Measurements from ENCODE around the gene BECN2. TPM values are rescaled to one million over a fixed set of nuclear protein-coding genes. Genes with fewer than 3 reads are reported as not detected.
"Not testable (repeated sequence)": the region's sequence is repeated elsewhere in the genome, so short reads cannot be mapped to it uniquely, and the experiment has no call there.

The BECN2 gene
- total and polyA plus RNA-seq, 12 donors = not detected

- no peak overlapping the region for H3K4me3 ChIP-seq
- H3K27me3 ChIP-seq = no peaks in the 10 kb centered on the region
- no peaks in the 10 kb centered on the region for H3K36me3 ChIP-seq (replicated peaks in 1 of 2)
- no peak for TF ChIP-seq CTCF (IDR thresholded peaks at IDR 0.05)
- TF ChIP-seq POLR2A (IDR thresholded peaks at IDR 0.05) = no peak
- no peak for DNase-seq
- intact Hi-C loops (cut with DNase I) = no loop called here
- no peak overlapping the region for H3K27ac ChIP-seq
- no peaks in the 10 kb centered on the region for H3K9me3 ChIP-seq (replicated peaks in 1 of 3)
- 65 to 85% (median 73%) methylated on average over 6 of the region's 6 CpGs for WGBS, 4 donors
- H3K4me1 ChIP-seq (replicated peaks in 1 of 2) = no peaks in the 10 kb centered on the region
Measured at GRCh38 chr1:241976229-241976628, 18.7 kb downstream of the BECN2 start.

- TF ChIP-seq CTCF (IDR thresholded peaks at IDR 0.05) = no peak
- no peak for TF ChIP-seq POLR2A (IDR thresholded peaks at IDR 0.05)
- Histone ChIP-seq H3K27ac (no peak overlapping the region), H3K4me1 (replicated peaks in 1 of 2) (no peaks in the 10 kb centered on the region), H3K36me3 (replicated peaks in 1 of 2) (no peaks in the 10 kb centered on the region), H3K9me3 (replicated peaks in 1 of 3) (no peaks in the 10 kb centered on the region), H3K27me3 (no peaks in the 10 kb centered on the region), H3K4me3 (no peak overlapping the region)
- intact Hi-C loops (cut with DNase I) = no loop called here
- DNase-seq = no peak
- WGBS, 4 donors = 88 to 96% (median 93%) methylated on average over 17 to 18 of the region's 18 CpGs
Measured at GRCh38 chr1:241979071-241979470, 21.5 kb downstream of the BECN2 start.

- Histone ChIP-seq H3K4me1 (replicated peaks in 1 of 2) (no peaks in the 10 kb centered on the region), H3K9me3 (replicated peaks in 1 of 3) (no peaks in the 10 kb centered on the region), H3K27me3 (no peaks in the 10 kb centered on the region), H3K27ac (no peak overlapping the region), H3K36me3 (replicated peaks in 1 of 2) (no peaks in the 10 kb centered on the region), H3K4me3 (no peak overlapping the region)
- intact Hi-C loops (cut with DNase I) = loop anchor here in 1 of 2 donors (5.0 kb wide), 1 partner anchor 83 kb away; no protein-coding TSS in a partner anchor
- no peak for TF ChIP-seq CTCF (IDR thresholded peaks at IDR 0.05)
- TF ChIP-seq POLR2A (IDR thresholded peaks at IDR 0.05) = no peak
- DNase-seq = no peak
- WGBS, 4 donors = 86 to 100% (median 97%) methylated on average over 1 of the region's 1 CpG
Measured at GRCh38 chr1:241979926-241980325, 22.4 kb downstream of the BECN2 start.

GRCh38 chr1:241985787-241986186 lies 28.2 kb downstream of the BECN2 start:
- Histone ChIP-seq H3K27me3 (no peaks in the 10 kb centered on the region), H3K27ac (no peak overlapping the region), H3K4me1 (replicated peaks in 1 of 2) (peaks cover 0 to 3% of the 10 kb centered on the region in 2 donors), H3K9me3 (replicated peaks in 1 of 3) (no peaks in the 10 kb centered on the region), H3K4me3 (no peak overlapping the region), H3K36me3 (replicated peaks in 1 of 2) (no peaks in the 10 kb centered on the region)
- intact Hi-C loops (cut with DNase I) = no loop called here
- 53 to 67% (median 63%) methylated on average over 10 of the region's 10 CpGs for WGBS, 4 donors
- peak; percentile 48 to 79 (median 51) for DNase-seq
- TF ChIP-seq CTCF (IDR thresholded peaks at IDR 0.05) (peak; percentile 42 to 65 (median 55)), POLR2A (IDR thresholded peaks at IDR 0.05) (no peak)

GRCh38 chr1:241988389-241988930 lies 30.9 kb downstream of the BECN2 start:
- H3K4me1 ChIP-seq (replicated peaks in 1 of 2); H3K9me3 ChIP-seq (replicated peaks in 1 of 3); DNase-seq; H3K27ac ChIP-seq; H3K4me3 ChIP-seq; H3K27me3 ChIP-seq; H3K36me3 ChIP-seq (replicated peaks in 1 of 2); intact Hi-C loops (cut with DNase I): not testable (repeated sequence)
- 66 to 80% (median 74%) methylated on average over 9 to 10 of the region's 10 CpGs for WGBS, 4 donors
